RWPE1 (cell line): ENCODE data around the gene RNF126.
"Not testable (repeated sequence)": the region's sequence is repeated elsewhere in the genome, so short reads cannot be mapped to it uniquely, and the experiment has no call there.

Experiments used
- CTCF ChIA-PET: fragments of 350-600 bp; sonication (Branson Sonifier 250); formaldehyde crosslinking; extraction: SDS; loops from one replicate; lab custom pipeline; 2021; lab: Yijun Ruan, JAX
- POLR2A ChIA-PET: fragments of 400-600 bp; formaldehyde crosslinking; extraction: SDS; loops from one replicate; lab custom pipeline; 2020; ENCODE audit warnings: antibody characterized with exemption; ENCODE audit not compliant: low non-redundant PET; lab: Yijun Ruan, JAX
- DNase-seq: peaks from one replicate; pipeline ENCODE4 v3.0.0; 2012; ENCODE audit warnings: low spot score
- H3K27ac ChIP-seq: fragments of 450-650 bp; 2 replicates; pipeline ENCODE4 v1.5.1; 2017
- TF ChIP-seq, protein P1 (sequence below): fragments of 450-650 bp; conservative IDR thresholded peaks from 2 replicates; pipeline ENCODE4 v1.5.1; 2017; ENCODE audit warnings: low read depth, mild to moderate bottlenecking

RNF126 gene

DNA sequence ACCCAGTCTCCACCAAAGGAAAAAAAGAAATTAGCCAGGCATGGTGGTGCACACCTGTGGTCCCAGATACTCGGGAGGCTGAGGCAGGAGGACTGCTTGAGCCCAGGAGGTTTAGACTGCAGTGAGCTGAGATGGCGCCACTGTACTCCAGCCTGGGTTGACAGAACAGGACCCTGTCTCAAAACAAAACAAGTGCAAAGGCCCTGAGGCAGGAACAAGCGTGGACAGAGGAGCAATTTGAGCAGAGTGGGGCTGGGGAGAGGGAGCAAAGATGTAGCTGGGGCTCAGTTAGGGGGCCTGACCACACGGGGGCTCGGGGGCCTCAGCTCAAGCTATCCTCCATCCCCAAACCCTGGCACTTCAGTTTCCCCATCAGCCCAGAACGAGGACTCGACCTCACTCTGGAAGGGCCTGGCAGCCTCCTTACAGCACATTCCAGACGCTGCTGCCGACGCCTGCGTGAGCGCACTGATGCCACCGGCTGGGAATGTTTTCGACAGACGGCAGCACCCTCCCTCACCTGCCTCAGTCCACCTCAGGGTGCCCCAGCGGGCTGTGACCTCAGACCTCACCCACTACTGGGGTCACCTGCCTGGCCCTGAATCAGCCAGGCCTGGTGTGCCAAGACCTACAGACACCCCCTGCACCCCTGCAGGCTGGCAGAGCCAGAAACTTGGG is 27.9 kb downstream of the RNF126 start:
- POLR2A ChIA-PET, result no interaction called here
- TF ChIP-seq, protein P1, sequence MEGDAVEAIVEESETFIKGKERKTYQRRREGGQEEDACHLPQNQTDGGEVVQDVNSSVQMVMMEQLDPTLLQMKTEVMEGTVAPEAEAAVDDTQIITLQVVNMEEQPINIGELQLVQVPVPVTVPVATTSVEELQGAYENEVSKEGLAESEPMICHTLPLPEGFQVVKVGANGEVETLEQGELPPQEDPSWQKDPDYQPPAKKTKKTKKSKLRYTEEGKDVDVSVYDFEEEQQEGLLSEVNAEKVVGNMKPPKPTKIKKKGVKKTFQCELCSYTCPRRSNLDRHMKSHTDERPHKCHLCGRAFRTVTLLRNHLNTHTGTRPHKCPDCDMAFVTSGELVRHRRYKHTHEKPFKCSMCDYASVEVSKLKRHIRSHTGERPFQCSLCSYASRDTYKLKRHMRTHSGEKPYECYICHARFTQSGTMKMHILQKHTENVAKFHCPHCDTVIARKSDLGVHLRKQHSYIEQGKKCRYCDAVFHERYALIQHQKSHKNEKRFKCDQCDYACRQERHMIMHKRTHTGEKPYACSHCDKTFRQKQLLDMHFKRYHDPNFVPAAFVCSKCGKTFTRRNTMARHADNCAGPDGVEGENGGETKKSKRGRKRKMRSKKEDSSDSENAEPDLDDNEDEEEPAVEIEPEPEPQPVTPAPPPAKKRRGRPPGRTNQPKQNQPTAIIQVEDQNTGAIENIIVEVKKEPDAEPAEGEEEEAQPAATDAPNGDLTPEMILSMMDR, result no peak
- no peak for DNase-seq
- CTCF ChIA-PET, result no interaction called here
- H3K27ac ChIP-seq, result peak overlapping the region; percentile 42

DNA sequence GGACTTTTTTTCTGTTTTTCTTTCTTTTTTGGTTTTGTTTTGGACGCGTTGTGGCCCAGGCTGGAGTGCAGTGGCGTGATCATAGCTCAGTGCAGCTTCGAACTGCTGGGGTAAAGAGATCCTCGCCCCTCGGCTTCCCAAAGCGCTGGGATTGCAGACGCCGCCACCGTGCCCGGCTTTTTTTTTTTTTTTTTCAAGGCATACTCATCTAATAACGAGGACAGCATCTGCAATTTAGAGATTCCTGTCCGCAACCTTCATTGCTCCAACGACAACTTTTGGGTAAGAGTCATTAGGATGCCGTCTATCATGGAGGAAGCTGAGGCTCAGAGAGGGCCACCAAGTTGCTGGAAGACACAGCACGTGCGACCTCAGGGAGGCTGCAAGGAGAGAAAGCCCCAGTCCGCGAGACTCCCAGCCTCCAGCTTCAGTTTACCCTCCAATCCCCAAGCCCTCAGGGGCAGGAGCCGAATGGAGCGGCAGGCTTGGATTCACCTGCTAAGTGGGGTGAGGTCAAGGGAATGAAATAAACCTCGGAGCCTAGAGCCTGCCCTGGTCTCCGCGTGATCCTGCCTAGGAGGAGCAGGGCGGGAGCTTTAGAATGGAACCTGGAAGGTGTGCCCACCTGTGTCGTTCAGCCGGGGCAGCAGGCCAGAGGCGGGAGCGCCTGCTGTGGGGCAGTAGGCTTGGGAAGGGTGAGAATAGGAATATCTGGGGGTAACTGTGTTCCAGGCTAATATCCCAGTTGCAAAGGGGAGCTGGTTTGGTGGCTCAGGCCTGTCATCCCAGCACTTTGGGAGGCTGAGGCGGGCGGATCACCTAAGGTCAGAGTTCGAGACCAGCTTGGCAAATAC is 29.0 kb downstream of the RNF126 start:
- TF ChIP-seq, protein P1, result no peak
- DNase-seq, result no peak
- POLR2A ChIA-PET, result no interaction called here
- CTCF ChIA-PET, result interaction anchor here (0.6 to 0.7 kb wide), 3 partner anchors 9 to 1960 kb away, joined by 3 to 5 read pairs (median 3); no protein-coding TSS in a partner anchor
- H3K27ac ChIP-seq, result peak overlapping the region; percentile 76

DNA sequence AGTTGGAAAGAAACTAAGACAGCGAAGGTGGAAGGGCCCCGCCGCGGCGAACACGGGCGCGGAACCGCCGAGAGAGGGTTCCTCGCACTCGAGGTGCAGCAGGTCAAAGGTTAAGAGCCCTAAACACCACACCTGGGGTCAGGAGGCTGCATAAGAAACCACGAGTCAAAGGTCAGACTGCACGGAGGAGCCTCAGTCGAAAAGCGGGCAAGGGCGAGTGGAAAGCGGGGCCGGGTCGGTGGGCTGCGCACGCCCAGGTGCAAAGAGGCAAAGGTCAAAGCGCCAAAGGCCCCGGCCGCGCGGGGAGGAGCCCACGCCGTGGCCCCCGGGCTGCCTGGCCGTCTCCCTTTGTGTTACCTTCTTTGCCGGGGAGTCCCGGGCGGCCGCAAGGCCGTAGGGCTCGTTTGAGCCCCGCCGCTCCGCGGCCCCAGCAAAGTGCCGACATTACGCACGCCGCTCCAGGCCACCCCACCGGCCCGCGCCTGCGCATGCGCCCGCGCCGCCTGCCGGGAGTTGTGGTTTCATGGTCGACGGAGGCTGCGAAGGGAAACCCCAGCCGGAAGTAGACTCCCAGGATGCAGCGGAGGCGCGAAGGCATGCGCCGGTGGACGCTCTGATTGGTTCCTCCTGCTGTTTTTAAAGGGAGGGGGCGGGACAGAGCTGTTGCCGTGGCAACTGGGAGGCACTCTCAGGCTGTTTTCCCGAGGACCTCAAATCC is 29.8 kb downstream of the RNF126 start, which contains the start of gene POLRMT:
TSS of gene POLRMT (minus strand) at position 470 of the 718 bp plus-strand sequence. CDS start at position 445, 25 bp downstream.
- POLR2A ChIA-PET, result no interaction called here
- TF ChIP-seq, protein P1, result no peak
- CTCF ChIA-PET, result no interaction called here
- peak; percentile 100 for DNase-seq
- peak within 1 kb of the TSS; percentile 76 for H3K27ac ChIP-seq

DNA sequence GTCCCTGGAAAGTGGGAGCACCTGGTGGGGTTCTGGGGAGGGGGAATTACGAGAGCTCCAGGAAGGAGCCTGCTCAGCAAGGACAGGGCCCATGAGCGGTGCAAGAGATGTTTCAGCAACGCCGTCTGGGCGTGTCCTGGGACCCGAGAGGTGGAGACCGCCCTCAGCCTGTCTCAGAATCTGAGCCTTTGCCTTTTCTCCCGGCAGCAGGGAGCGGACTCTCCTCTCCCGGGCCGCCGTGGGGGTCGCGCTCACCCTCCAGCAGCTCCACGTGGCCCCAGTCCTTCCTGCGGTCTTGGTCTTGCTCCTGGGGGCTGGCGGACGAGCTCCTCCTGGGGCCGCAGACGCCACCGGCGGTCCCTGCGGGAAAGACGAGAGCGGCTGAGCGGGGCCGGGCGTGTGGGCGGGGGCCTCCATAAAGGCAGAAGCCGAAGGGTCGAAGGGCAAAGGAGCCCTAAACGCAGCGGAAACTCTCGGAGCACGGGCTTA is 30.4 kb downstream of the RNF126 start:
- ChIA-PET CTCF (interaction anchor here (0.7 kb wide), 1 partner anchor 151 kb away, joined by 5 read pairs; no protein-coding TSS in a partner anchor), POLR2A (no interaction called here)
- DNase-seq, result peak; percentile 62
- TF ChIP-seq, protein P1, result no peak
- peak overlapping the region; percentile 76 for H3K27ac ChIP-seq

DNA sequence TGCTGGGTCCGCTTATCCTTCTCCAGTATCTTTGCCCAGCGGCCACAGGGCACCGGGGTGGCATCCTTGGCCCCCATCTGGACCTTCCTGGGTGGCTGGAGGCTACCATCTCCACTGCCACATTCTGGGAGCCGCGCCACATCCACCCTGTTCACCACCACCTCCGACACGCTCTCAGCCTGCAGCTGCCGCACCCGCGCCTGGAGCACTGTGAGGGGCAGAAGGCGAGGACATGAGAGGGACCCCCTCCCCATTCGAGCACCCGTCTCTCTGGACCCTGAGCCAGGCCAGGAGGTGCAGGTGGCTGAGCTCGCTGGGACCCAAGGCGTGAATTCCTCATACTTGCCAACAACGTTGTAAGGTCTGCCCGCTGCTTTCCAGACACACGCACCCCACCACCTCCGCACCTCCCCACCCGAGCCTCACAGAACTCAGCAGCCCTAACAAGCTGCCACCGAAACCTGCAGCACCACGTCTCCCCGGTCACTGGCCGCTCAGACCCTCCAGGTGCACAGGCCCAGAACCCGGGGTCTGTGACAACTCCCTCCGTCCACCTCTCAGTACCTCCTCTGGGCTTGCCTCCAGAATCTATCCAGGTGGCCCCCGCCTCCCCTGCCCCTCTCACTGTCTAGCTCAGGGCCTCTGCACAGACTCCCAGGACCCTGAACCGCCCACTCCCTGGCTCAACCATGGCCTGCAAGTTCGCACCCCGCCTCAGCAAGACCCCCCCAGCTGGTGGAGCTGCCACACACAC is 32.9 kb downstream of the RNF126 start:
- TF ChIP-seq, protein P1, result no peak
- CTCF ChIA-PET, result no interaction called here
- no peak for DNase-seq
- POLR2A ChIA-PET, result no interaction called here
- H3K27ac ChIP-seq, result 0 out of 2 replicates have a peak overlapping the region, but pooled peaks have one; percentile 2

DNA sequence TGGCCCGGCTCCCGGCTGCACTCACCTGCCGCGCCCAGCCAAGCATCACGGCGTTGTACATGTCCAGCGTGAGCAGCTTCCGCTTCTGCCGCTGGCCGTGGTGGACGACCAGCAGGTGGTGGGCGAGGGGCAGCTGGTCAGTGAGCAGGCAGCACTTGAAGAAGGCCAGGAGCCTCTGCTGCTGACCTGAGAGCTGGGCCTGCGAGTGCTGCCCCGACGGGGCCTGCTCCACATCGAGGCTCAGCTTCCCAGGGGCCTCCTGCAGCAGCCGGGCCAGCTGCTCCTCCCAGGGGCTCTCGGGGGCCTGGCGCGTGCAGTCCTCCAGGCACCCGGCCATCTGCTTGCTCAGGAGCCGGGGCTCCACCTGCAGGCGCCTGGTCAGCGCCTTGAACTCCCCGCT is 33.5 kb downstream of the RNF126 start:
- CTCF ChIA-PET, result interaction anchor here (0.5 kb wide), 1 partner anchor 44 kb away, joined by 3 read pairs; no protein-coding TSS in a partner anchor
- peak overlapping the region; percentile 7; the same call in 1 of the 2 replicates for H3K27ac ChIP-seq
- DNase-seq, POLR2A ChIA-PET: not testable (repeated sequence)
